ENCODE results near the gene WSB1. TPM values are rescaled to one million over a fixed set of nuclear protein-coding genes. Genes with fewer than 3 reads are reported as not detected.

Gene WSB1
- total and polyA plus RNA-seq, 9 of the 15 experiments (the other 6 are each of a cell fraction or from before 2014, with no cell fraction given): 22.8 to 229 (median 81.1) TPM

DNA sequence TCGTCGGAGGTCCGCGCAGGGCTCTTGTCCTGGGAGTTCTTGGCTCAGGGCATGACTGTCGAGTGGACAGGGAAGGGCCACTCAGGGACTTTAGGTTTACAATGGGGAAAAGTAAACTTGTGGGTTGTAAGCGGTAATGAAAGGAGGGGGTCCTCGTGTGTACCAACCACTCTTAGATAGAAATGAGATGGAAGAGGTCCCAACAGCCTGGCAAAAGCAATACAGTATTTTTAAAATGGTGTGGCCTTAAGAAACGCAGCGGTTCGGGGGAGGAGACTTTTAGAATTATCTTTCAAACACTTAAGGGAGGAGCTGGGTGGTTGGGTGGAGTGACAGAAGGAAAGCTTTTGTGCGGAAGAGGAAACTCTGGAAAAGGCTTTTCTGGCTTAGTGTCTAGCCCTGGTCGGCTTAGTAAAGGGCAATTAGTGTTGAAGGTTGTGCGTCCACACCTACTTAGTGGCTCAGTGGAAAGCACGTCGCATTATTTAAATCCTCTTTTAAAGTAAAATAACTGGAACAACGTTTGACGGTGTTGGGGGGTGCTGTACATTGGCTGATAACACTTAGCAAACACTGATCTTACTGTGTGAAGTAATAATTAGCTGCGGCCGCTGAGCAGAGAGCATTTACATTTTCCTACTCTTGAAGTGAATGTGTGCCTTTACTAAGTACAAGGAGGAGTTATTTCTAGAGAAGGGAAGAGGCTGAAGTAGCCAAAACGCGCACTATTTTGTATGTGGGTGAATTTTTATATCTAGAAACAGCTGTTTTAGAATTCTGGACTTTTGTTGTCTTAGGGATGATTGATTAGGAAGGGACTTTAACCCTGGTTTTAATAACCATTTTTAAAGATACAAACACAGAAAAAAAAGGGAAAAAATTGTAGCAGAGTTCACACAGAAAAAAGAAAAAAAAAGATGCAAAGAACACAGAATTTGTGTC lies 1.0 kb downstream of the WSB1 start (continued):
- TF ChIP-seq CBFA2T2 (conservative IDR thresholded peaks at IDR 0.05): no peak
- peak; percentile 25; the same call in 1 of the 2 replicates for TF ChIP-seq POLR2AphosphoS2 (IDR thresholded peaks at IDR 0.05; ENCODE audit: low read length)
- TF ChIP-seq PRDM10 (IDR thresholded peaks at IDR 0.05; ENCODE audit: partially characterized antibody): peak; percentile 71
- TF ChIP-seq GTF2E2 (tag; IDR thresholded peaks at IDR 0.05): no peak
- no peak for TF ChIP-seq FOSL1 (tag; conservative IDR thresholded peaks at IDR 0.05)
- no peak for TF ChIP-seq SREBF2 (CRISPR knock-in tag; IDR thresholded peaks at IDR 0.05)
- TF ChIP-seq ZBTB40 (IDR thresholded peaks at IDR 0.05): peak; percentile 28; the same call in 1 of the 2 replicates
- no peak for TF ChIP-seq ZBTB40 (CRISPR knock-in tag; IDR thresholded peaks at IDR 0.05)
- TF ChIP-seq, protein P1, sequence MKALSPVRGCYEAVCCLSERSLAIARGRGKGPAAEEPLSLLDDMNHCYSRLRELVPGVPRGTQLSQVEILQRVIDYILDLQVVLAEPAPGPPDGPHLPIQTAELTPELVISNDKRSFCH (CRISPR knock-in tag; IDR thresholded peaks at IDR 0.05): 0 out of 2 replicates have a peak, but pooled peaks have one; percentile 26
- TF ChIP-seq, protein P1 (tag; IDR thresholded peaks at IDR 0.05): no peak
